Measurements from ENCODE around the gene MAL.
A peak's percentile ranks its signal among the peaks of the same experiment; 100 is the strongest.

The MAL gene

GRCh38 chr2:95021847-95022246 is 3.7 kb upstream of the MAL start:
- no peak for DNase-seq (ENCODE audit: low read depth)
- TF ChIP-seq MYC (IDR thresholded peaks at IDR 0.05; ENCODE audit: low read depth, low read length) (no peak), POLR2A (IDR thresholded peaks at IDR 0.05; ENCODE audit: extremely low read depth, insufficient read length) (no peak), MAX (IDR thresholded peaks at IDR 0.05; ENCODE audit: low read depth, low read length) (no peak), CTCF (IDR thresholded peaks at IDR 0.05; ENCODE audit: low read depth, low read length) (no peak)
- no peak overlapping the region for H3K4me3 ChIP-seq (ENCODE audit: low read depth, low read length)

GRCh38 chr2:95022309-95023221 is 2.9 kb upstream of the MAL start:
- 0 out of 2 replicates have a peak, but pooled peaks have one; percentile 13 for TF ChIP-seq MYC (IDR thresholded peaks at IDR 0.05; ENCODE audit: low read depth, low read length)
- peak; percentile 95 for TF ChIP-seq CTCF (IDR thresholded peaks at IDR 0.05; ENCODE audit: low read depth, low read length)
- no peak for TF ChIP-seq MAX (IDR thresholded peaks at IDR 0.05; ENCODE audit: low read depth, low read length)
- TF ChIP-seq POLR2A (IDR thresholded peaks at IDR 0.05; ENCODE audit: extremely low read depth, insufficient read length) = no peak
- DNase-seq (ENCODE audit: low read depth) = peak; percentile 79
- no peak overlapping the region for H3K4me3 ChIP-seq (ENCODE audit: low read depth, low read length)

- no peak for TF ChIP-seq MYC (IDR thresholded peaks at IDR 0.05; ENCODE audit: low read depth, low read length)
- TF ChIP-seq MAX (IDR thresholded peaks at IDR 0.05; ENCODE audit: low read depth, low read length) = no peak
- peak; percentile 12 for DNase-seq (ENCODE audit: low read depth)
- H3K4me3 ChIP-seq (ENCODE audit: low read depth, low read length) = no peak overlapping the region
These were observed 2.3 kb upstream of the MAL start for GRCh38 chr2:95023222-95023597.

GRCh38 chr2:95024371-95024770 is 1.1 kb upstream of the MAL start:
- no peak overlapping the region for H3K4me3 ChIP-seq (ENCODE audit: low read depth, low read length)
- no peak for DNase-seq (ENCODE audit: low read depth)
- TF ChIP-seq MYC (IDR thresholded peaks at IDR 0.05; ENCODE audit: low read depth, low read length) = no peak
- no peak for TF ChIP-seq MAX (IDR thresholded peaks at IDR 0.05; ENCODE audit: low read depth, low read length)
- TF ChIP-seq POLR2A (IDR thresholded peaks at IDR 0.05; ENCODE audit: extremely low read depth, insufficient read length) = no peak
- no peak for TF ChIP-seq CTCF (IDR thresholded peaks at IDR 0.05; ENCODE audit: low read depth, low read length)

- TF ChIP-seq MAX (IDR thresholded peaks at IDR 0.05; ENCODE audit: low read depth, low read length) (no peak), POLR2A (IDR thresholded peaks at IDR 0.05; ENCODE audit: extremely low read depth, insufficient read length) (no peak), MYC (IDR thresholded peaks at IDR 0.05; ENCODE audit: low read depth, low read length) (no peak), CTCF (IDR thresholded peaks at IDR 0.05; ENCODE audit: low read depth, low read length) (no peak)
- H3K4me3 ChIP-seq (ENCODE audit: low read depth, low read length) = no peak overlapping the region
- DNase-seq (ENCODE audit: low read depth) = no peak
These were observed 525 bp upstream of the MAL start for GRCh38 chr2:95024960-95025405.
